PC-3 (cell line): ENCODE data around the gene LRP1B. TPM values are rescaled to one million over a fixed set of nuclear protein-coding genes. Genes with fewer than 3 reads are reported as not detected.

ENCODE experiments used
- ATAC-seq: fragments of 200-7000 bp; cut with Tn5 transposase; 2 replicates; pipeline ENCODE4 v1.9.1; 2020; ENCODE audit warnings: mild to moderate bottlenecking, moderate library complexity
- BruUV-seq: library from RNA; stranded (reverse); fragments of 400-500 nt; replicated peaks from 2 replicates; lab custom pipeline; 2021; lab: Mats Ljungman, UMichigan
- CTCF ChIA-PET: fragments of 300-600 bp; sonication (Branson Sonifier 250); formaldehyde crosslinking; loops from one replicate; lab custom pipeline; 2022; ENCODE audit warnings: antibody characterized with exemption; lab: Charles Lee
- POLR2A ChIA-PET: fragments of 300-600 bp; sonication (Branson Sonifier 250); formaldehyde crosslinking; loops from one replicate; lab custom pipeline; 2022; ENCODE audit warnings: antibody characterized with exemption; ENCODE audit not compliant: unreplicated experiment; lab: Charles Lee
- DNase-seq: peaks from one replicate; pipeline ENCODE4 v3.0.0-alpha.2; 2015
- H2AFZ ChIP-seq: fragments of 300-600 bp; sonication (generic); 2 replicates; pipeline ENCODE4 v1.6.0; 2016; ENCODE audit warnings: antibody characterized with exemption, low read length
- H3F3A ChIP-seq: fragments of 300-600 bp; sonication (generic); one replicate; pipeline ENCODE4 v1.6.0; 2017; ENCODE audit warnings: antibody characterized with exemption, low read length, control low read depth, mild to moderate bottlenecking; ENCODE audit not compliant: unreplicated experiment
- H3K27ac ChIP-seq: fragments of 300-600 bp; sonication (generic); 2 replicates; pipeline ENCODE4 v1.5.1; 2016; ENCODE audit warnings: mild to moderate bottlenecking, low read length
- H3K27me3 ChIP-seq: fragments of 300-600 bp; sonication (generic); 2 replicates; pipeline ENCODE4 v1.6.1; 2016; ENCODE audit warnings: low read length, mixed read lengths
- H3K36me3 ChIP-seq: fragments of 300-600 bp; sonication (generic); 2 replicates; pipeline ENCODE4 v1.6.1; 2016; ENCODE audit warnings: low read depth, mixed run types, low read length, mixed read lengths
- H3K4me1 ChIP-seq: fragments of 300-600 bp; sonication (generic); 2 replicates; pipeline ENCODE4 v1.5.1; 2016; ENCODE audit warnings: low read length; ENCODE audit not compliant: insufficient read depth
- H3K4me2 ChIP-seq: fragments of 300-600 bp; sonication (generic); 2 replicates; pipeline ENCODE4 v1.6.0; 2016; ENCODE audit warnings: low read length
- H3K4me3 ChIP-seq: fragments of 300-600 bp; sonication (generic); 2 replicates; pipeline ENCODE4 v1.5.1; 2016; ENCODE audit warnings: mild to moderate bottlenecking, low read length, mixed read lengths
- H3K79me2 ChIP-seq: fragments of 300-600 bp; sonication (generic); 2 replicates; pipeline ENCODE4 v1.6.1; 2017; ENCODE audit warnings: low read length, mixed read lengths
- H3K9ac ChIP-seq: fragments of 300-600 bp; sonication (generic); 2 replicates; pipeline ENCODE4 v1.6.0; 2016; ENCODE audit warnings: mild to moderate bottlenecking, low read length
- H3K9me2 ChIP-seq: fragments of 300-600 bp; sonication (generic); replicated peaks from 2 replicates; pipeline ENCODE4 v1.6.1; 2016; ENCODE audit warnings: mixed run types, low read length, mixed read lengths
- H3K9me3 ChIP-seq: fragments of 300-600 bp; sonication (generic); 2 replicates; pipeline ENCODE4 v1.6.1; 2016; ENCODE audit warnings: low read length, mixed read lengths
- H4K20me1 ChIP-seq: fragments of 300-600 bp; sonication (generic); 2 replicates; pipeline ENCODE4 v1.6.1; 2016; ENCODE audit warnings: low read length, mixed read lengths
- EZH2 ChIP-seq: fragments of 300-600 bp; sonication (generic); IDR thresholded peaks from one replicate; pipeline ENCODE4 v1.6.1; 2017; ENCODE audit warnings: antibody characterized with exemption, mild to moderate bottlenecking, low read length; ENCODE audit not compliant: unreplicated experiment
- EZH2phosphoT487 ChIP-seq: fragments of 300-600 bp; sonication (generic); IDR thresholded peaks from 2 replicates; pipeline ENCODE4 v1.6.1; 2018; ENCODE audit warnings: mild to moderate bottlenecking, antibody characterized with exemption, low read length, borderline replicate concordance
- intact Hi-C: fragments of 100-400 bp; cut with micrococcal nuclease; formaldehyde crosslinking; loops from 2 replicates; pipeline ENCODE4 v1.9.0; 2023
- total RNA-seq: library from RNA; depleted of rRNA; stranded (reverse); fragments of >200 nt; gene quantifications from 2 replicates; pipeline ENCODE4 v1.2.3, GENCODE V29; 2014
- TF ChIP-seq, protein P1 (sequence below): fragments of 300-600 bp; sonication (generic); conservative IDR thresholded peaks from 2 replicates; pipeline ENCODE4 v1.5.1; 2017; ENCODE audit warnings: antibody characterized with exemption, low read depth, mild to moderate bottlenecking, low read length

LRP1B gene
- total RNA-seq, 1 experiment from 2014 or later, result 0.04 TPM

DNA sequence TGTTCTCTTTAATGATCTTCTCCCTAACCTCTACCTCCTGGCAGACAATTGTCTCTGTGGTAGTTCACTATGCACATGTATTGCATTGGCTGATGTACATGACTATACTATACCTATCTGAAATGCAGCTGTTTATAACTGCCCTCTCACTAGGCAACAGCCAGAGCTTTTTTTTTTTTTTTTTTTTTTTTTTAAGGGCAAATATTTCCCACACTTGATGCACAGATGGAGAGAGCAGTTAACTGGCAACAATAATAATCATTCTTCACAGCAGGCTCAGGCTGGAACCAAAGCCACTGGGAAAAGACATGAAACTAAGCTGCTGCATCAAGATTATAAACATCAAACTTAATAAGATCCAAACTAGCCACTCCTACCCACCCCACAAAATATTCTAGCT is 707.7 kb downstream of the LRP1B start:
- Histone ChIP-seq H3K27me3 (no peaks in the 10 kb centered on the region), H3K4me2 (no peak overlapping the region), H3K9me3 (no peaks in the 10 kb centered on the region), H3K4me3 (no peak overlapping the region), H3K36me3 (no peaks in the 10 kb centered on the region), H3K79me2 (no peaks in the 10 kb centered on the region), H3K4me1 (no peaks in the 10 kb centered on the region), H3K9me2 (no peaks in the 10 kb centered on the region), H3K9ac (no peak overlapping the region), H3K27ac (no peak overlapping the region), H4K20me1 (no peaks in the 10 kb centered on the region), H3F3A (no peaks in the 10 kb centered on the region), H2AFZ (no peak overlapping the region)
- BruUV-seq, result no TSS peak
- intact Hi-C loops, result no loop called here
- TF ChIP-seq EZH2, result no peak
- TF ChIP-seq, protein P1, sequence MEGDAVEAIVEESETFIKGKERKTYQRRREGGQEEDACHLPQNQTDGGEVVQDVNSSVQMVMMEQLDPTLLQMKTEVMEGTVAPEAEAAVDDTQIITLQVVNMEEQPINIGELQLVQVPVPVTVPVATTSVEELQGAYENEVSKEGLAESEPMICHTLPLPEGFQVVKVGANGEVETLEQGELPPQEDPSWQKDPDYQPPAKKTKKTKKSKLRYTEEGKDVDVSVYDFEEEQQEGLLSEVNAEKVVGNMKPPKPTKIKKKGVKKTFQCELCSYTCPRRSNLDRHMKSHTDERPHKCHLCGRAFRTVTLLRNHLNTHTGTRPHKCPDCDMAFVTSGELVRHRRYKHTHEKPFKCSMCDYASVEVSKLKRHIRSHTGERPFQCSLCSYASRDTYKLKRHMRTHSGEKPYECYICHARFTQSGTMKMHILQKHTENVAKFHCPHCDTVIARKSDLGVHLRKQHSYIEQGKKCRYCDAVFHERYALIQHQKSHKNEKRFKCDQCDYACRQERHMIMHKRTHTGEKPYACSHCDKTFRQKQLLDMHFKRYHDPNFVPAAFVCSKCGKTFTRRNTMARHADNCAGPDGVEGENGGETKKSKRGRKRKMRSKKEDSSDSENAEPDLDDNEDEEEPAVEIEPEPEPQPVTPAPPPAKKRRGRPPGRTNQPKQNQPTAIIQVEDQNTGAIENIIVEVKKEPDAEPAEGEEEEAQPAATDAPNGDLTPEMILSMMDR, result no peak
- TF ChIP-seq EZH2phosphoT487, result no peak
- DNase-seq (no peak), ATAC-seq (no peak)
- ChIA-PET POLR2A (no interaction called here), CTCF (no interaction called here)

DNA sequence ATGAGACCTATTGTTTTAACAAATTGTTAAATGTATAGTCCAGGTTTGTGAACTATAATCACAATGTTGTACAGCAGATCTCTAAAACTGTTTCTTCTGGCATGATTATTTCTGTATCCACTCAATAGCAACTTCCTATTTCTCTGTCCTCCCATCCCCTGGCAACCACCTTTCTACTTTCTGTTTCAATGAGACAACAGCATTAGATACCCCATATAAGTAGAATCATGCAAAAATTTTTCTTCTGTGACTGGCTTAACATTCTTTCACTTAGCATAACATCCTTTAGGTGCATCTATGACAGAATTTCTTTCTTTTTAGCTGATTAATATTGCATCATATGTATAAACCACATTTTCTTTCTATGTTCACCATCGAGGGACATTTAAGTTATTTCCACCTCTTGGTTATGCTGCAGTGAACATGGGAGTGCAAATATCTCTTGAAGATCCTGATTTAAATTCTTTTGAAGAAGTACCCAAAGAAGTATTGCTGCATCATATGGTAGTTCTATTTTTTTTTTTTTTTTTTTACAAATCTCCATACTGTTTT is 713.5 kb downstream of the LRP1B start:
- Histone ChIP-seq H3K27me3 (no peaks in the 10 kb centered on the region), H3K27ac (no peak overlapping the region), H3K4me1 (no peaks in the 10 kb centered on the region), H3K4me3 (no peak overlapping the region), H3K79me2 (no peaks in the 10 kb centered on the region), H3K4me2 (no peak overlapping the region), H3K9ac (no peak overlapping the region), H4K20me1 (no peaks in the 10 kb centered on the region), H2AFZ (no peak overlapping the region), H3F3A (no peaks in the 10 kb centered on the region), H3K36me3 (no peaks in the 10 kb centered on the region), H3K9me3 (no peaks in the 10 kb centered on the region), H3K9me2 (no peaks in the 10 kb centered on the region)
- no TSS peak for BruUV-seq
- POLR2A ChIA-PET, result no interaction called here
- CTCF ChIA-PET, result no interaction called here
- ATAC-seq (no peak), DNase-seq (no peak)
- no peak for TF ChIP-seq EZH2phosphoT487
- intact Hi-C loops, result no loop called here

DNA sequence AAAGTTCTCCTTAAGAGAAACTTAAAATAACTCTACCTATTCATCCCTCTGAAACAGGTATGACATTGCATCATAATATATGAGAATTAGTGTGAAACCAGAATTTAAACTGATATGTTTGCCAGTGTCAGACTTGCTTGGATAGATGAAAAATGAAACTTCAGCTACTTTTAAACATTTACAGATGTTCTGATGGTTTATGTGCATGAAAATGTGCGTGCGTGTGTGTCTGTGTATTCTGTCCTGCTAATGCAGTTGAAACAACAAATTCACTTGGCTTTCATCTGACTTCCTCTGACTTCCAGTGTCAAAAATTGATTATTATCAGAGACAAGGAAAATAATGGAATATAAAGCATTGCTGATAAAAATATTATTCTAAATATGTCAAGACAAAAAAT is 719.4 kb downstream of the LRP1B start:
- Histone ChIP-seq H3K36me3 (no peaks in the 10 kb centered on the region), H4K20me1 (no peaks in the 10 kb centered on the region), H2AFZ (no peak overlapping the region), H3K79me2 (no peaks in the 10 kb centered on the region), H3K27me3 (no peaks in the 10 kb centered on the region), H3K4me2 (no peak overlapping the region), H3K4me3 (no peak overlapping the region), H3K4me1 (no peaks in the 10 kb centered on the region), H3K27ac (no peak overlapping the region), H3K9ac (no peak overlapping the region), H3K9me3 (no peaks in the 10 kb centered on the region), H3K9me2 (no peaks in the 10 kb centered on the region), H3F3A (no peaks in the 10 kb centered on the region)
- ChIA-PET POLR2A (interaction anchor here (0.6 kb wide), 1 partner anchor 27 kb away, joined by 3 read pairs; no protein-coding TSS in a partner anchor), CTCF (no interaction called here)
- no peak for TF ChIP-seq EZH2
- ATAC-seq (no peak), DNase-seq (no peak)
- no TSS peak for BruUV-seq
- intact Hi-C loops, result no loop called here

DNA sequence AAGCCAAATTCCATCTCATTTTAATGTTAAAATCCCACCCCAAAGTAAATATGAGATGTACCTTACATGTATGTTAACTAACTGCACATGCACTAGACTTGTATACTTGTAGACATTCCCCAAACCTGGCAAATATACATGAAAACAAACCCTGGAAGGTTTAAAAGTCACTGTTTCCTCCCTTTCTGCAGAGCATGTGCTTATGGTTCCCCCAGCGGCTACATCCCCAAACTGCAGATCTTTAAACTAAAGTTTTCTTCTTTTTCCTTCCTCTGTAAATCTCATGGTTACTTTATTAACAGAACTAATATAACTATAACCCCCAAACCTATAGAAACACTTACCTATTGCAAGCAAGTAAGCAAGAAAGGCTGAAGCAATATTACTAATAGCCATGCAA is 731.5 kb downstream of the LRP1B start:
- DNase-seq, result peak; percentile 57
- intact Hi-C loops, result loop anchor here (1.0 to 10.0 kb wide), 3 partner anchors 156 to 736 kb away; partner anchors contain the start of gene LRP1B
- ChIA-PET POLR2A (no interaction called here), CTCF (no interaction called here)
- Histone ChIP-seq H3K79me2 (no peaks in the 10 kb centered on the region), H3K4me2 (no peak overlapping the region), H3K27ac (no peak overlapping the region), H3K4me3 (no peak overlapping the region), H3K9ac (no peak overlapping the region), H2AFZ (no peak overlapping the region), H3F3A (no peaks in the 10 kb centered on the region), H3K27me3 (no peaks in the 10 kb centered on the region), H4K20me1 (no peaks in the 10 kb centered on the region), H3K9me2 (no peaks in the 10 kb centered on the region), H3K4me1 (no peaks in the 10 kb centered on the region), H3K9me3 (no peaks in the 10 kb centered on the region), H3K36me3 (no peaks in the 10 kb centered on the region)
- no peak for TF ChIP-seq EZH2
- no peak for TF ChIP-seq EZH2phosphoT487
- TF ChIP-seq, protein P1, result peak; percentile 82
- BruUV-seq, result no TSS peak
- ATAC-seq, result no peak
